NOMO-1 (cell line): ENCODE measurements around the gene ARMH1.
"Not testable (repeated sequence)": the region's sequence is repeated elsewhere in the genome, so short reads cannot be mapped to it uniquely, and the experiment has no call there.

ENCODE experiments used
- DNase-seq, 2 experiments: peaks; one replicate each; lab custom pipeline; 2025; ENCODE audit not compliant: unreplicated experiment in 2 of 2; lab: John Stamatoyannopoulos, UW

The ARMH1 gene

GRCh38 chr1:44664730-44665370 is 9.7 kb upstream of the ARMH1 start:
- DNase-seq = no peak

- not testable (repeated sequence) for DNase-seq
Measured at GRCh38 chr1:44666719-44667118, 7.8 kb upstream of the ARMH1 start.

- no peak for DNase-seq
Measured at GRCh38 chr1:44670751-44671640, 3.5 kb upstream of the ARMH1 start.

GRCh38 chr1:44672254-44672955 is 2.1 kb upstream of the ARMH1 start:
- peak; percentile 97 to 99 for DNase-seq

DNA sequence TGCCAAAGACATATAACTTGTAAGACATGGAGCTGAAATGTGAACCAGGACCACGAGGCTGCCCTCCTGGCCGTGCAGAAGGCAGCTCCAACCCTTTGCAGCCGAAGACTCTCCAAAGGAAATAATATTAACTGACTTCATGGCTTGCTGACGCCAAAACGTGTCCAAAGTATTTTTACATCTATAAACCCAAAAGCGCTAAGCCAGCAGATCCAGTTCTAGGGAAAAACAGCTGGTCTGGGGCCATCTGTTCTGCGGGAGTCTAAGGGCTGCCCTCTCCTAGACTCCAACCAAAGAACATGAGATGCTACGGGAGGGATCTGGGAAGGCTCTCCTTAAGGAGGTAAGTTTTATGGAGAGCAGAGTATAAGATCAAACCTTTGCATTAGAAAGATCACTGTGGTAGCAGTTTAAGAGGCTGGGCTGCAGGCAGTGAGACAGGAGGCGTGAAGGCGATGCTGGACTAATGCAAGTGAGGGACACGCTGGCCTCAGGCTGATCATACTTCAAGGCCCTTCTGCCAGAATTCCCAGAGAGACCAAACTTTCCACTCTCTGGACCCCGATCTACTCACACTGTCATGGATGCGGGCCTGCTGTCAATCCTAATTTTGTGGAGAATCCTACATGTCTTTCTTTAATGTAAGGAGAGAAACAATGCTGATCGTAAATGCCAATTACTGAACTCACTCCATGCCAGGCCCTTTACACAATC is 1.4 kb upstream of the ARMH1 start:
- no peak for DNase-seq

- DNase-seq = no peak
Measured at GRCh38 chr1:44673675-44674112, 820 bp upstream of the ARMH1 start.

DNA sequence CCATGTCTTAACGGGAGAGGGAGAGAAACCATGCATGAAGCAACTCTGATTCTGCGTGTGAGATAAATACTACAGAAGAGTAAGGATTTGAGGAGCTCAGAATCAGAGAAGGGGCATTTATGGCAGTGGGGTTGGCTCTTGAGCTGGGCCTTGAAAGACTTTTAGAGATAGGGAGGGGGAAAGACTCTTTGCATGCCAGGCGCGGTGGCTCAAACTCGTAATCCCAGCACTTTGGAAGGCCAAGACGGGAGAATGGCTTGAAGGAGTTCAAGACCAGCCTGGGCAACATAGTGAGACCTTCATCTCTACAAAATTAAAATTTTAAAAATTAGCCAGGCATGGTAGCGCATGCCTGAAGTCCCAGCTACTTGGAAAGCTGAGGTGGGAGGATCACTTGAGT is 672 bp downstream of the ARMH1 start:
- DNase-seq = no peak

DNA sequence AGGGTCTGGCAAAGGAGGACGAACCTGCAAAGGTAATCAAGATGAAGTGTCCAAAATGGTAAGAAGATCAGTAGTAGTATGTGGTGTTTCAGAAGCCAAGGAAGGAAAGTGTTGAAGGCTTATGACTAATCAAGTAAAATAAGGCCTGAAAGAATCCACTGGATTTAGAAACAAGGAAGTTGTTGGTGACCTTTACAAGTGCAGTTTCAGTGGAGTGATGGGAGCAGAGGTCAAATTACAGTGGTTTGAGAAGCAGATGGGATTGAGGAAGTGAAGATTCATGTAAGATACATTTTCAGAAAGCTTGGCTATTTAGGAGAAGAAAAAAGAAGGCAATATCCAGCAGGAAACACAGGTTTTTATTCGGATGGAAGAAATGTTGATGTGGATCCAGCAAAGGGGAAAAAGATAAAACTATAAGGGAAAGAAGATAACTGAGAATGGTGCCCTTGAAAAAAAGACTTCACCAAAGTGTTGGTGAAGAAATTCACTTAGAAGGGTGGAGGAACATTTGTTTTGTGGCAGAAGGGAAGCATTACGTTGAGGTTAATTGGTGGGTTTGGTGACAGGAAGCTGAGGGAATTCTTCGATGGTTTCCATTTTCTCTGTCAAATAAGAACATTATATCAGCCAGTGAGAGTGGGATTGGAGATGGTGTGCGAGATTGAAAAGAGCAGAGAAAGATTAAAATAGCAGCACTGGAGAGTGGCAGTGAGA is 2.1 kb downstream of the ARMH1 start:
- DNase-seq = peak; percentile 76 to 98

GRCh38 chr1:44677201-44677766 is 2.8 kb downstream of the ARMH1 start:
- peak; percentile 73 to 88 for DNase-seq

DNA sequence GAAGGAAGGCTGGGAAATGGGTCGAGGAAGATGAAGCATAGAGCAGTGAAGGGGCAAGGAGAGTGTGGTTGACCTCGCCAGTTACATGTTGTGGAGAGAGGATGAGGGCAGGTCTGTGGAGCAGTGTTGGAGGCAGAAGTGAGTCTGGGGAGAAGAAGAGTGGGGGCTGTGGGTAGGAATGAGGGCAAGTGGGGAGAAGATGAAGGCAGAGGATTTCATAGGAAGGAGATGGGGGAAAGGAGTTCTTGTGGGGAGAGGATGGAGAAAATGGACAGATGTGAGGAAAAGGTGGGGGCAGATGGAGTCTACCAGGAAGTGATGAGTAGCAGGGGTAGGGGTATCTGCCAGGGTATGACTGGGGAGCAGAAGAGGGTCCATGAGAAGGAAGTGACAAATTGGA is 3.6 kb downstream of the ARMH1 start:
- no peak for DNase-seq

DNA sequence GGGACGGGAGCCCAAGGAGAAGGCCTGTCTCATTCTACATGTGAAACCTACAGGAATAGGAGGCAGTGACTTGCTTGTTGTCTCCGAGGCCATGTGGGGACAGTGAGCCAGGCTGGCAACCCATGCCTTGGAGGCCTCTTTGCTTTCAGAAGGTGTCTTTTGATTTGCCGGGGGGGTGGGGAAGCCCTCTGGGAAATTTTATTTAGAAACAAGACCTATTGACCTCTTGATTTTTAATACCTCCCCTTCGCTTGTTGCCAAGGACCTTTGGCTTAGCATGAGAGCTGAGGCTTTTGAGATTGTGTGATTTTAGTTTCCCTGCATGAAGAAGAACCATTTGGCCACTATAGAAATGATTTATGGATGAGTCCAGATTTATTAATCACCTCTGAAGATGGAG is 4.1 kb downstream of the ARMH1 start:
- DNase-seq = no peak

- DNase-seq = no peak
Measured at GRCh38 chr1:44679468-44679867, 5.0 kb downstream of the ARMH1 start.

DNA sequence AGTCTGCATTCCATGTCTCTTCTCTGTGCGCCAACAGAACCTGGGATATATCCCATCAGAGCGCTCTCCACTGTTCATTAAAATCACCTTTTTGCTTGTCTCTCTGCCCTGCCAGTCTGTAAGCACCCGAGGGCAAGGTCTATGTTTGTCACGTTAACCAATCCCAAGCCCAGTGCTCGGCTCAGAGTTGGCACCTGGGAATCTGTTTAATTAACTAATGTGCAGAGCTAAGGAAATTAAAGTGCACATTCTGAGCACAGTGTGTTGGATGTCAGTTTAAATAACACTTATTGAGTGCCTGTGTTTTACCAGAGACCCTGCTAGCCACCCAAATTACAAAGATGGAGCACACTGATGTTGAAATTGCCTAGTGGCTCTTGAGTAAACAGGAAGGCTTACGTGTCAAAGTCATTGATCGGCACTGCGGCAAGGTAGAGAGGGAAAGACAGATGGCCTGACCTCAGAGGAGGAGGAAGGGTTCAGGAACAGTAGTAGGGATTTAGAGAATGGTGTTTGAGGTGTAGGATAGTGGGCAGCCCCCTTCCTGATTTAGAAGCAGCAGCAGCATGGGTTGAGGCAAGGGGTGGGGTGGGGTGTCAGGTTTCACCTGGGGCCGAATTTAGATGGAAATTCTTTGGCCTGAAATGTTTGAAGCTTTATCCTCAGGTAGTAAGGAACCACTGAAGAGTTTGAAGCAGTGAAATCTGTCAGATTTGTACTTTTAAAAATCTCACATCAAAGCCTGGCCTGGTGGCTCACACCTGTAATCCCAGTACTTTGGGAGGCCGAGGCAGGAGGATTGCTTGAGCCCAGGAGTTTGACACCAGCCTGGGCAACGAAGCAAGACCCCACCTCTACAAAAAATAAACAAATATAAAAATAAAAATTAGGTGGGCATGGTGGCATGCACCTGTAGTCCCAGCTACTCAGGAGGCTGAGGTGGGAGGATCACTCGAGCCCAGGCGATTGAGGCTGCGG is 7.7 kb downstream of the ARMH1 start:
- peak; percentile 50 to 52 for DNase-seq

- peak; percentile 53 to 75 for DNase-seq
Measured at GRCh38 chr1:44682883-44683265, 8.4 kb downstream of the ARMH1 start.

GRCh38 chr1:44684525-44684924 is 10.0 kb downstream of the ARMH1 start:
- DNase-seq = peak; percentile 60 to 75

- DNase-seq = no peak
Measured at GRCh38 chr1:44685218-44685617, 10.7 kb downstream of the ARMH1 start.

- no peak for DNase-seq
Measured at GRCh38 chr1:44685881-44686280, 11.4 kb downstream of the ARMH1 start.

GRCh38 chr1:44688760-44689446 is 14.4 kb downstream of the ARMH1 start:
- no peak for DNase-seq
